ENCODE results near the gene BEAN1. TPM values are rescaled to one million over a fixed set of nuclear protein-coding genes. Genes with fewer than 3 reads are reported as not detected.

Gene BEAN1
- total RNA-seq, 1 donor from 2014 or later: 3.7 TPM

GRCh38 chr16:66402591-66403230 is 24.4 kb upstream of the BEAN1 start:
- H3K4me3 Mint-ChIP-seq (ENCODE audit: unreplicated experiment): no peak overlapping the region
- no peaks in the 10 kb centered on the region for H3K36me3 Mint-ChIP-seq (ENCODE audit: low read depth)
- DNase-seq (ENCODE audit: low spot score): no peak
- H3K9me3 Mint-ChIP-seq (ENCODE audit: low read depth): no peaks in the 10 kb centered on the region
- no peak overlapping the region for H3K27ac Mint-ChIP-seq (ENCODE audit: unreplicated experiment)
- no peak for TF ChIP-seq CTCF (IDR thresholded peaks at IDR 0.05)
- peaks cover 6% of the 10 kb centered on the region for H3K27me3 Mint-ChIP-seq (ENCODE audit: low read depth)
- H3K4me1 Mint-ChIP-seq (ENCODE audit: low read depth): peaks cover 16% of the 10 kb centered on the region

- no peak for TF ChIP-seq CTCF (IDR thresholded peaks at IDR 0.05)
- H3K4me1 Mint-ChIP-seq (ENCODE audit: low read depth): peaks cover 25% of the 10 kb centered on the region
- H3K4me3 Mint-ChIP-seq (ENCODE audit: unreplicated experiment): no peak overlapping the region
- H3K27ac Mint-ChIP-seq (ENCODE audit: unreplicated experiment): no peak overlapping the region
- no peak for DNase-seq (ENCODE audit: low spot score)
- H3K36me3 Mint-ChIP-seq (ENCODE audit: low read depth): no peaks in the 10 kb centered on the region
- no peaks in the 10 kb centered on the region for H3K9me3 Mint-ChIP-seq (ENCODE audit: low read depth)
- H3K27me3 Mint-ChIP-seq (ENCODE audit: low read depth): peaks cover 6% of the 10 kb centered on the region
These were observed 23.5 kb upstream of the BEAN1 start for GRCh38 chr16:66403531-66404145.

GRCh38 chr16:66405057-66405783 is 21.9 kb upstream of the BEAN1 start:
- Mint-ChIP-seq H3K27me3 (ENCODE audit: low read depth) (peaks cover 6% of the 10 kb centered on the region), H3K4me3 (ENCODE audit: unreplicated experiment) (no peak overlapping the region), H3K9me3 (ENCODE audit: low read depth) (no peaks in the 10 kb centered on the region), H3K4me1 (ENCODE audit: low read depth) (peaks cover 41% of the 10 kb centered on the region), H3K27ac (ENCODE audit: unreplicated experiment) (no peak overlapping the region), H3K36me3 (ENCODE audit: low read depth) (no peaks in the 10 kb centered on the region)
- no peak for DNase-seq (ENCODE audit: low spot score)
- no peak for TF ChIP-seq CTCF (IDR thresholded peaks at IDR 0.05)

- peaks cover 4% of the 10 kb centered on the region for H3K36me3 Mint-ChIP-seq (ENCODE audit: low read depth)
- H3K27me3 Mint-ChIP-seq (ENCODE audit: low read depth): peaks cover 6% of the 10 kb centered on the region
- peak overlapping the region; percentile 59 for H3K27ac Mint-ChIP-seq (ENCODE audit: unreplicated experiment)
- no peak for DNase-seq (ENCODE audit: low spot score)
- peaks cover 31% of the 10 kb centered on the region for H3K4me1 Mint-ChIP-seq (ENCODE audit: low read depth)
- H3K9me3 Mint-ChIP-seq (ENCODE audit: low read depth): peaks cover 7% of the 10 kb centered on the region
- TF ChIP-seq CTCF (IDR thresholded peaks at IDR 0.05): peak; percentile 97
- peak overlapping the region; percentile 78 for H3K4me3 Mint-ChIP-seq (ENCODE audit: unreplicated experiment)
These were observed 20.4 kb upstream of the BEAN1 start for GRCh38 chr16:66406534-66407221.

Data from chondrocyte (in vitro differentiated cells).